Brain microvascular endothelial cell (primary cell): Measurements from ENCODE around the gene SASH3.

Experiments
- DNase-seq: peaks from one replicate; pipeline ENCODE4 v3.0.0-alpha.2; 2020
- H3K27ac ChIP-seq: fragments of 250-450 bp; sonication (Bioruptor Pico); 2 replicates; pipeline ENCODE4 v1.5.1; 2020; ENCODE audit warnings: mild to moderate bottlenecking, moderate library complexity
- H3K27me3 ChIP-seq: fragments of 250-450 bp; sonication (Bioruptor Pico); replicated peaks from 2 replicates; pipeline ENCODE4 v1.5.1; 2020; ENCODE audit warnings: mild to moderate bottlenecking
- H3K36me3 ChIP-seq: fragments of 250-450 bp; sonication (Bioruptor Pico); replicated peaks from 2 replicates; pipeline ENCODE4 v1.5.1; 2020; ENCODE audit warnings: mild to moderate bottlenecking
- H3K4me3 ChIP-seq: 2 replicates; pipeline ENCODE4 v1.5.1; 2011; ENCODE audit warnings: low read depth, mild to moderate bottlenecking, control low read depth, low read length, moderate library complexity
- in situ Hi-C: cut with HindIII; loops from 2 replicates; pipeline ENCODE4 v1.10.0; 2017; ENCODE audit warnings: low sequenced_read_pairs, low pct_ligation_motif_present
- TF ChIP-seq, protein P1 (sequence below): IDR thresholded peaks from 2 replicates; pipeline ENCODE4 v1.5.1; 2011; ENCODE audit warnings: low read depth, mild to moderate bottlenecking, moderate library complexity, low read length, control low read depth, inconsistent platforms; ENCODE audit errors: missing control alignments

SASH3 gene

GRCh38 chrX:129769467-129770154, 10.1 kb upstream of the SASH3 start:
- TF ChIP-seq, protein P1, sequence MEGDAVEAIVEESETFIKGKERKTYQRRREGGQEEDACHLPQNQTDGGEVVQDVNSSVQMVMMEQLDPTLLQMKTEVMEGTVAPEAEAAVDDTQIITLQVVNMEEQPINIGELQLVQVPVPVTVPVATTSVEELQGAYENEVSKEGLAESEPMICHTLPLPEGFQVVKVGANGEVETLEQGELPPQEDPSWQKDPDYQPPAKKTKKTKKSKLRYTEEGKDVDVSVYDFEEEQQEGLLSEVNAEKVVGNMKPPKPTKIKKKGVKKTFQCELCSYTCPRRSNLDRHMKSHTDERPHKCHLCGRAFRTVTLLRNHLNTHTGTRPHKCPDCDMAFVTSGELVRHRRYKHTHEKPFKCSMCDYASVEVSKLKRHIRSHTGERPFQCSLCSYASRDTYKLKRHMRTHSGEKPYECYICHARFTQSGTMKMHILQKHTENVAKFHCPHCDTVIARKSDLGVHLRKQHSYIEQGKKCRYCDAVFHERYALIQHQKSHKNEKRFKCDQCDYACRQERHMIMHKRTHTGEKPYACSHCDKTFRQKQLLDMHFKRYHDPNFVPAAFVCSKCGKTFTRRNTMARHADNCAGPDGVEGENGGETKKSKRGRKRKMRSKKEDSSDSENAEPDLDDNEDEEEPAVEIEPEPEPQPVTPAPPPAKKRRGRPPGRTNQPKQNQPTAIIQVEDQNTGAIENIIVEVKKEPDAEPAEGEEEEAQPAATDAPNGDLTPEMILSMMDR = no peak
- H3K4me3 ChIP-seq = no peak overlapping the region
- no peak overlapping the region for H3K27ac ChIP-seq
- DNase-seq = no peak
- H3K27me3 ChIP-seq = no peaks in the 10 kb centered on the region
- no peaks in the 10 kb centered on the region for H3K36me3 ChIP-seq
- in situ Hi-C loops = no loop called here

DNA sequence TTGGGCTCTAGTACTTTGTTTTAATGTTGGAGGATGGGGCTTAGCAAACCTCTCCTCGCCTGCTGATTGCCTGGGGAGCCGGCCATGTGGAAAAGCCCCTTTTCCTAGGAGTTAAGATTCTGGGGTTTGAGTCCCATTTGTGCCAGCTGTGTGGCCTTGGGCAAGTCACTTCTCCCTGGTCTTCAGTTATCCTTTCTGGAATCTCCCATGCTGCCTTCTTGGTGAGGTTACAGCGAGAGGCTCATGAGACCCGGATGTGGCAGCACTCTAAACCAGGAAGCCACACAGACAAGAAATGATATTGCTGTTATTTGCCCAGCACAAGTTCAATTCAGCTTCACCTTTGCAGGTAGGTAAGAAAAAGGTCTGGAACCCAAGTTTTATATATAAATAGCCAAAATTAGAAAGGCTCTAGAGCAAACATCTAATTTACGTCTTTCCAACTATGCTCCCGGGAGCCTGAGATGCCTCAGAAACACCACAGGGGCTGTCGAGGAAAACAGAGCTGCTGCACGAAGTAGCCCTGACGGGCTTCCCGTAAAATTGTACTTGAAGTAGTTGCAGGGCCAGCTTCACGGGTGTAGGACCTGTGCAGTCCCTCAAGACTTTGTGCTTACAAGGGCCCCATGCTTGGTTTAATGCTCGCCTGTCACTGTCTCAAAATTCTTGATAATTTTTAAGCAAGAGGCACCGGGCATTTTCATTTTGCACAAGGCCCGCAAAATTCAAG, 8.3 kb upstream of the SASH3 start:
- Histone ChIP-seq H3K4me3 (no peak overlapping the region), H3K27me3 (no peaks in the 10 kb centered on the region), H3K27ac (no peak overlapping the region), H3K36me3 (no peaks in the 10 kb centered on the region)
- DNase-seq = no peak
- in situ Hi-C loops = no loop called here
- TF ChIP-seq, protein P1 = no peak

DNA sequence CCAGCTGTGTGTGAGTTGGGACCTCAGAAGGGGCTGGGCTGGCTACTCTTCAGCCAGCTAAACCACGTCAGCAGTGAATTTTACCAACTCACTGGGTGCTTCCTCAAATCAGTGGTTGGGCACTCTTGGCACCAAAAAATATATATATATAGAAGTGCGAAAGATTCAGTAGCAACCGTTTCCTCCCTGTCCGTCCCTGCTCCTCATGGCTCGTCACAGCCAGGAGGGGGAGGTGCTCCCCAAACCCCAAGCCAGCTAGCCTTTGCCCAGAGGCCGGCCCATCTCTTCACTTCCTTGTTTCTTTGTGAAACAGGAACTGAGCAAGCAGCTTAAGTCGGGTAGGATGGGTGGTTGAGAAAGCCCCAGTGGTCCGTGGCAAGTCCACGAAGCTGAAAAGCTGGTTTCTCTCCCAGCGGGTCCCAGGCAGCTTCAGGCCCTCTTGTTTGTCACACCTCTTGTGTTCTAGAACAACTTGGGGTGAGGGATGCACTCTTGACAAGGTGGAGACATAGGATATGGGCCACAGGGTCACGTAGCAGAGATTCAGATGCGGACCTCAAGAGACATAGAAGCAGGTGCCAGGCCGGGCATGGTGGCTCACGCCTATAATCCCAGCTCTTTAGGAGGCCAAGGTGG, 6.8 kb upstream of the SASH3 start:
- Histone ChIP-seq H3K27me3 (no peaks in the 10 kb centered on the region), H3K27ac (no peak overlapping the region), H3K4me3 (no peak overlapping the region), H3K36me3 (no peaks in the 10 kb centered on the region)
- in situ Hi-C loops = no loop called here
- no peak for DNase-seq
- TF ChIP-seq, protein P1 = no peak

- H3K27me3 ChIP-seq = no peaks in the 10 kb centered on the region
- TF ChIP-seq, protein P1 = no peak
- DNase-seq = no peak
- H3K36me3 ChIP-seq = no peaks in the 10 kb centered on the region
- no peak overlapping the region for H3K27ac ChIP-seq
- in situ Hi-C loops = no loop called here
- no peak overlapping the region for H3K4me3 ChIP-seq
Observed at GRCh38 chrX:129773649-129774458, 5.9 kb upstream of the SASH3 start.

- Histone ChIP-seq H3K36me3 (no peaks in the 10 kb centered on the region), H3K27ac (no peak overlapping the region), H3K4me3 (no peak overlapping the region), H3K27me3 (no peaks in the 10 kb centered on the region)
- DNase-seq = no peak
- TF ChIP-seq, protein P1 = no peak
- in situ Hi-C loops = no loop called here
Observed at GRCh38 chrX:129777218-129778030, 2.3 kb upstream of the SASH3 start.
